Osteoblast (primary cell): ENCODE measurements around the gene SDCBP2. TPM values are rescaled to one million over a fixed set of nuclear protein-coding genes. Genes with fewer than 3 reads are reported as not detected.

Source experiments
- DNase-seq: peaks from one replicate; pipeline ENCODE4 v3.0.0; 2011; ENCODE audit warnings: low spot score, mixed read lengths; ENCODE audit not compliant: insufficient read length; ENCODE audit errors: missing footprints
- H2AFZ ChIP-seq: 2 replicates; pipeline ENCODE4 v1.6.0; 2011; ENCODE audit warnings: mild to moderate bottlenecking, low read length
- H3K27ac ChIP-seq: 2 replicates; pipeline ENCODE4 v1.5.1; 2011; ENCODE audit warnings: mild to moderate bottlenecking, low read depth, low read length, moderate library complexity
- H3K27me3 ChIP-seq: 2 replicates; pipeline ENCODE4 v1.6.0; 2012; ENCODE audit warnings: mild to moderate bottlenecking, control low read depth, inconsistent platforms, low read length, moderate library complexity; ENCODE audit not compliant: insufficient read depth
- H3K36me3 ChIP-seq: 2 replicates; pipeline ENCODE4 v1.5.1; 2011; ENCODE audit warnings: mild to moderate bottlenecking, low read length, control low read depth, moderate library complexity; ENCODE audit not compliant: insufficient read depth
- H3K4me1 ChIP-seq: 2 replicates; pipeline ENCODE4 v1.5.1; 2011; ENCODE audit warnings: mild to moderate bottlenecking, low read length, control low read depth, moderate library complexity; ENCODE audit not compliant: insufficient read depth
- H3K4me2 ChIP-seq: 2 replicates; pipeline ENCODE4 v1.6.0; 2011; ENCODE audit warnings: mild to moderate bottlenecking, low read length; ENCODE audit not compliant: insufficient read depth
- H3K4me3 ChIP-seq: fragments of 200-600 bp; sonication (generic); 3 replicates; pipeline ENCODE4 v1.5.1; 2012; ENCODE audit warnings: mild to moderate bottlenecking, low read length, inconsistent platforms; ENCODE audit not compliant: insufficient read depth
- H3K79me2 ChIP-seq: 2 replicates; pipeline ENCODE4 v1.6.0; 2012; ENCODE audit warnings: mild to moderate bottlenecking, low read length, control low read depth, inconsistent platforms; ENCODE audit not compliant: insufficient read depth
- H3K9me3 ChIP-seq: 2 replicates; pipeline ENCODE4 v1.5.1; 2011; ENCODE audit warnings: low read depth, low read length, control low read depth
- H4K20me1 ChIP-seq: 2 replicates; pipeline ENCODE4 v1.6.0; 2012; ENCODE audit warnings: mild to moderate bottlenecking, low read length, control low read depth; ENCODE audit not compliant: insufficient read depth
- CTCF ChIP-seq: IDR thresholded peaks from 2 replicates; pipeline ENCODE4 v1.5.1; 2011; ENCODE audit warnings: mild to moderate bottlenecking, low read depth, low read length, moderate library complexity; ENCODE audit errors: extremely low read depth
- total RNA-seq: library from RNA; depleted of rRNA; stranded (reverse); fragments of >200 nt; gene quantifications from 2 replicates; pipeline ENCODE4 v1.2.3, GENCODE V29; 2012

Gene SDCBP2
- total RNA-seq, 1 donor, result 2.2 TPM

- no peaks in the 10 kb centered on the region for H3K27me3 ChIP-seq
- H3K4me2 ChIP-seq, result no peak overlapping the region
- no peak for DNase-seq
- TF ChIP-seq CTCF, result no peak
- H3K4me3 ChIP-seq, result no peak overlapping the region
- no peaks in the 10 kb centered on the region for H3K4me1 ChIP-seq
- H3K79me2 ChIP-seq, result peaks cover 6% of the 10 kb centered on the region
- no peak overlapping the region for H3K27ac ChIP-seq
- no peaks in the 10 kb centered on the region for H3K9me3 ChIP-seq
- no peak overlapping the region for H2AFZ ChIP-seq
- no peaks in the 10 kb centered on the region for H3K36me3 ChIP-seq
- H4K20me1 ChIP-seq, result peaks cover 14% of the 10 kb centered on the region
Measured at GRCh38 chr20:1274485-1275311, 54.2 kb downstream of the SDCBP2 start.

- Histone ChIP-seq H3K36me3 (no peaks in the 10 kb centered on the region), H3K27me3 (no peaks in the 10 kb centered on the region), H3K9me3 (no peaks in the 10 kb centered on the region), H3K4me1 (no peaks in the 10 kb centered on the region), H3K79me2 (peaks cover 6% of the 10 kb centered on the region), H3K27ac (no peak overlapping the region), H3K4me3 (no peak overlapping the region), H4K20me1 (peaks cover 16% of the 10 kb centered on the region), H3K4me2 (no peak overlapping the region), H2AFZ (no peak overlapping the region)
- DNase-seq, result no peak
- TF ChIP-seq CTCF, result no peak
Measured at GRCh38 chr20:1273366-1273765, 55.6 kb downstream of the SDCBP2 start.

- Histone ChIP-seq H3K4me1 (no peaks in the 10 kb centered on the region), H3K36me3 (no peaks in the 10 kb centered on the region), H3K4me3 (no peak overlapping the region), H4K20me1 (peaks cover 13% of the 10 kb centered on the region), H3K79me2 (peaks cover 4% of the 10 kb centered on the region), H3K27me3 (no peaks in the 10 kb centered on the region), H3K27ac (no peak overlapping the region), H3K9me3 (no peaks in the 10 kb centered on the region), H3K4me2 (no peak overlapping the region), H2AFZ (no peak overlapping the region)
- no peak for DNase-seq
- no peak for TF ChIP-seq CTCF
Measured at GRCh38 chr20:1272368-1273100, 56.4 kb downstream of the SDCBP2 start.

GRCh38 chr20:1269850-1270249, 59.1 kb downstream of the SDCBP2 start:
- Histone ChIP-seq H2AFZ (no peak overlapping the region), H4K20me1 (peaks cover 3% of the 10 kb centered on the region), H3K4me2 (no peak overlapping the region), H3K27me3 (no peaks in the 10 kb centered on the region), H3K79me2 (peaks cover 3% of the 10 kb centered on the region), H3K27ac (no peak overlapping the region), H3K9me3 (no peaks in the 10 kb centered on the region), H3K36me3 (no peaks in the 10 kb centered on the region), H3K4me3 (no peak overlapping the region), H3K4me1 (peaks cover 14% of the 10 kb centered on the region)
- DNase-seq, result no peak
- TF ChIP-seq CTCF, result no peak
